GM12865 (cell line): ENCODE data around the gene HOXB1.

Experiments used
- DNase-seq: peaks from one replicate; pipeline ENCODE4 v3.0.0; 2010; ENCODE audit warnings: low read depth
- H3K4me3 ChIP-seq: 2 replicates; pipeline ENCODE4 v1.5.1; 2011; ENCODE audit warnings: mild to moderate bottlenecking, low read depth, low read length, control low read depth
- TF ChIP-seq, protein P1 (sequence below): IDR thresholded peaks from 2 replicates; pipeline ENCODE4 v1.5.1; 2011; ENCODE audit warnings: low read length, control low read depth, low read depth, inconsistent platforms; ENCODE audit not compliant: insufficient read depth; ENCODE audit errors: missing control alignments

The HOXB1 gene

DNA sequence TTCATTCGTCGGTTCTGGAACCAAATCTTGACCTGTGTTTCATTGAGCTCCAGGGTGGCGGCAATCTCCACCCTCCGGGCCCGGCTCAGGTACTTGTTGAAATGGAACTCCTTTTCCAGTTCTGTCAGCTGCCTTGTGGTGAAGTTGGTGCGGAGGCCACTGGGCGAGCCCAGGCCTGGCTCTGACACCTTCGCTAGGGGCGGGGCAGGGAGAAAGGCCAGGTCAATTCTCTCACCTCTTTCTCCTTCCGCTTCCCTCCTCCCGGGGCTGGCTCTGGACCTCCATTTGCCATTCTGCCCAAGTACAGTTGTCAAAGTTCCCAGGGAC is 1.2 kb downstream of the HOXB1 start:
- H3K4me3 ChIP-seq = no peak overlapping the region
- TF ChIP-seq, protein P1, sequence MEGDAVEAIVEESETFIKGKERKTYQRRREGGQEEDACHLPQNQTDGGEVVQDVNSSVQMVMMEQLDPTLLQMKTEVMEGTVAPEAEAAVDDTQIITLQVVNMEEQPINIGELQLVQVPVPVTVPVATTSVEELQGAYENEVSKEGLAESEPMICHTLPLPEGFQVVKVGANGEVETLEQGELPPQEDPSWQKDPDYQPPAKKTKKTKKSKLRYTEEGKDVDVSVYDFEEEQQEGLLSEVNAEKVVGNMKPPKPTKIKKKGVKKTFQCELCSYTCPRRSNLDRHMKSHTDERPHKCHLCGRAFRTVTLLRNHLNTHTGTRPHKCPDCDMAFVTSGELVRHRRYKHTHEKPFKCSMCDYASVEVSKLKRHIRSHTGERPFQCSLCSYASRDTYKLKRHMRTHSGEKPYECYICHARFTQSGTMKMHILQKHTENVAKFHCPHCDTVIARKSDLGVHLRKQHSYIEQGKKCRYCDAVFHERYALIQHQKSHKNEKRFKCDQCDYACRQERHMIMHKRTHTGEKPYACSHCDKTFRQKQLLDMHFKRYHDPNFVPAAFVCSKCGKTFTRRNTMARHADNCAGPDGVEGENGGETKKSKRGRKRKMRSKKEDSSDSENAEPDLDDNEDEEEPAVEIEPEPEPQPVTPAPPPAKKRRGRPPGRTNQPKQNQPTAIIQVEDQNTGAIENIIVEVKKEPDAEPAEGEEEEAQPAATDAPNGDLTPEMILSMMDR = no peak
- no peak for DNase-seq

DNA sequence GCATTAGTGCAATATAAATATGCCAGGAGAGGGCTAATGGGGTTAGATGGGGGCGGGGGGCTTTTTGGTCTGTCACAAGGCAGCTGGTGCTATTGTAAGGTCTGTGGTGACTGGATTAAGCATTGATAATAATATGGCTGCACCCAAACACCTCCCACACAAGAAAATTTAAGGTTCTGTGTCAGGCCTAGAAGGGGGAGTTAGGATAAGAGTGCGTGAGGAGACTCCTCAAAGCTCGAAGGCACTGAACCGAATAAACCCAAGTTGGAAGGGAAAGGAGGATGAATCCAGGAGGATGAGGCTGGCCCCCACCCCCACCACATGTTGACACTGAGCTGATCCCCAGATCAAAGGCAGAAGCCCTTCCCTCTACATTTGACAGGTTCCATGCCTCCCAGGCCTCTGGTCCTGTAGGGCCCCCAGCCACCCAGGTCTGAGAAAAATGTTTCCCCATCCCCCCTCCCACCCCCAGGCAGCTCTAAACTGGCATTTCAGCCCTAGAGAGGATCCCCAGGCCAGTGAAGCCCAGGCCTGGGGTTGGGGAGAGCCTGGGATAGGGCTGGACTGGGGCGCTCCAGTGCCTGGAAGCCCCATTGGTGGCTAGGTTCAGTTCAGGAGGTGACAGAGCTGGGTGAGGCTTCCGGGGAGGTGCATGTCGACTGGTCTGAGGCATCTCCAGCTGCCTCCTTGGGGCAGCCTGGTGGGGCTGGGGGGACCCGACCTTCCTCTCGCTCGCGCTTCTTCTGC is 1.7 kb downstream of the HOXB1 start:
- TF ChIP-seq, protein P1 = no peak

DNA sequence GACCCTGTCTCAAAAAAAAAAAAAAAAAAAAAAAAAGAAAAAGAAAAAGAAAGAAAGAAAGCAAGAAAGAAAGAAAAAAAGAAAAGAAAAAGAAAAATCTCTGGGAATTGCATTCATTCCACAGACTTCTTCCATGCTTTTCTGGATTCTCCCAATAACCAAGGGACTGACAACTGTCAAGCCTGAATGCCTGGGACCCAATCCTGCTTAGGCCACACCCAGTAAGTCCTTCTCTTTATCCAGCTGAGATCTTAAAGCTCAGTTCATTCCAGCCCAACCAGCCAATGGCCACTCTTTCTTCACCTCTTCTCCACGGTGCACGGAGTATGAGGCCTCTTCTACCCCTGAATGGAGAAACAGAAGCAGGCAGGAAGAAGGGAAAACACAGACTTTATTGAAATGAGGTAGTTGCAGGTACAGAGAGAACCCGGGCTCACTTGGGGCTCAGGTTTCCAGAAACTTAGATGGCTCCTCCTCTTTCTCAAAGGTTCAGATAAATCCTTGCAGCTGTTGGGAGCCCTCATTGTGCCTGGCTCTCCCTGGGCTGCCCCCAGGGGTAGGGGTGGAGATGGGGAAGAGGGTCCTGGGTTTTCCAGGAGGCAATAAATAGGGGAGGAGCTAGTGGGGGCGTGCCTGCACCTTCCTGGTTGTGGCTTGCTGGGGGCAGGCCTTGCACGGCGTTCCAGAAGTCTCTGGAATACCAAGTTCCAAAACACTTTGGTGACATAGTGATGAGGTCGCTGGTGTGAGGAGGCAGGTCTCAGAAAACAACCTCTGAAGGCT is 2.5 kb downstream of the HOXB1 start:
- no peak for DNase-seq
- TF ChIP-seq, protein P1 = no peak
- no peak overlapping the region for H3K4me3 ChIP-seq

More for the DNA sequence above, 1.7 kb downstream of the HOXB1 start:
- no peak overlapping the region for H3K4me3 ChIP-seq
- DNase-seq = no peak

DNA sequence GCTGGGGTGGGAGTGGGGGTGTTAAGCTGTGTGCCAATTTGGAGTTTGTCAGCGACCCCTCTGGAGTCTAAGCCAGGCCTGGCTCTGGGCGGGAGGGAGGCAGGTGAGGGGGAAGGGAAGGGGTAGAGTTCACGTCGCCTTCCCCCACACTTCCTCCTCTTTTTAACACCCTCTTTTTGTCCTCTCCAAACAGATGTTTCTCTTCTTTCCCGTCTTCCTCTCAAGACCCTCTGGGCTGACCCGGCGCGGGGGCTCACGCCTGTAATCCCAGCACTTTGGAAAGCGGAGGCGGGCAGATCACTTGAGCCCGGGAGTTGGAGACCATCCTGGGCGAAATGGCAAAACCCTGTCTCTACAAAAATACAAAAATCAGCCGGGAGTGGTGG is 3.3 kb downstream of the HOXB1 start:
- H3K4me3 ChIP-seq = no peak overlapping the region
- DNase-seq = no peak
- TF ChIP-seq, protein P1 = no peak

DNA sequence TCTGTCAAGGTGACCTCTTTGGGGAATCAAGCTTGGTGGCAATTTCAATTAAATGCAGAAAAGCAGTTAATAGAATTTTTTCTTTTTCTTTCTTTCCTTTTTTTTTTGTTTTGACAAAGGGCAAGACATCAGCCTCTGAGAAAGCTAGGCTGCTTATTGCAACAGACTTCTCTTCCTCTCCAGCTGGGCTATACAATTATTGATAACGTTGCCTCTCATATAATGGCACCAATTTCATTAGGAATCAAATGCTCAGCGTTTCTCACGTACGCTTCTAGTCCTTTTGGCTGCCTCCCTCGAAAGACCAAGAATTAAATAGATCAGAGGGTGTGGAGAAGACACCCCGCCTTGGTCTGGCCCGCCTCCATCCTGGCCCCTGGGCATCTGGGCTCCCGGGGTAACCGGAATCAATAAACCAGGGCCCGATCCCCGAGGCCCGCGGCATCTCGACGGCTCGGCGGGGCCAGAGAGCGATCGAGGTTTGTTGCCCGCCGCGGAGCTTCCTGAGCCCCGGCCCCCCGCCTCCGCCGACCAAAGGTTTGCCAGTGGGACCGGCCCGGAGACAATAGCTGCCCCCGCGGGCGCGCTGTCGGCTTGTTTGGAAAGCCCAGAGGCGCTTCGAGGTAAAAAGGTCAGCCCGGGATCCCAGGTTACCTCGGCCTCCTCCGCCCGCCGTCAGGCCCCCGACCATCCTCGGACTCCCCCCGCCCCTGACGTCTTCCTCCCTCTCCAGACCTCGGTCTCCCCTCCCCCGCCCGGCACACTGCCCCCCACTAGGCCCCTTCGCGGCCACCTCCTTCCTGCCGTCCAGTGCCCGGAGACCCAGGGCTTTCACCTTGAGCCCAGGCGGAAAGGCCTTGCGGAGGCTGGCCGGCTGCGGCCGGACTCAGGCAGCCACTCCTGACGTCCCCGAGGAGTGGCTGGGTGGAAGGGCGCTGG is 3.9 kb downstream of the HOXB1 start:
- no peak for DNase-seq
- TF ChIP-seq, protein P1 = no peak
- no peak overlapping the region for H3K4me3 ChIP-seq

DNA sequence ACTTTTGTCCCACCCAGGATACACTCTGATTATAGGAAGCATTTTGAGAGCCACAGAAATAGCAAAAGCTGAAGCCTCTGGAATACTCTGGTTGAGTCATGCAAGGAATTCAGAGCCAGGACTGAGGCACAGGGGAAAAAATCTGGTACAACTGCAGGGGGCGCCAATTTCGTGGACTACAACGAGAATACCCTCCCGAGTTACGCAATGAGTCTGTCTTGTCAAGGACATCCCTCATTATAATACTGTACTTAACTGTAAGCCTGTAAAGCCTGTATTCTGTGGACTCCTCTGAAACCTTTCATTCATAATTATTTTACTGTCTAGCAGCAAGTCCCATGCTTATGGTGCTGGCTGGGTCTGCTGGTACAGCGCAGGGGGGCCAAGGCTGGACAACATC is 7.8 kb downstream of the HOXB1 start:
- no peak for DNase-seq
- TF ChIP-seq, protein P1 = no peak
- no peak overlapping the region for H3K4me3 ChIP-seq
